Measurements from ENCODE around the gene KIF6.

Gene KIF6

GRCh38 chr6:39452306-39453145 lies 272.7 kb downstream of the KIF6 start:
- DNase-seq (ENCODE audit: low read depth, low spot score), result no peak

GRCh38 chr6:39451831-39452230 lies 273.4 kb downstream of the KIF6 start:
- DNase-seq (ENCODE audit: low read depth, low spot score), result no peak

- no peak for DNase-seq (ENCODE audit: low read depth, low spot score)
Measured at GRCh38 chr6:39449022-39449421, 276.2 kb downstream of the KIF6 start.

- DNase-seq (ENCODE audit: low read depth, low spot score), result no peak
Measured at GRCh38 chr6:39446909-39447308, 278.3 kb downstream of the KIF6 start.

GRCh38 chr6:39445667-39446066 lies 279.5 kb downstream of the KIF6 start:
- no peak for DNase-seq (ENCODE audit: low read depth, low spot score)

- no peak for DNase-seq (ENCODE audit: low read depth, low spot score)
Measured at GRCh38 chr6:39444479-39445019, 280.7 kb downstream of the KIF6 start.

GRCh38 chr6:39441986-39442385 lies 283.2 kb downstream of the KIF6 start:
- no peak for DNase-seq (ENCODE audit: low read depth, low spot score)

GRCh38 chr6:39441301-39441700 lies 283.9 kb downstream of the KIF6 start:
- DNase-seq (ENCODE audit: low read depth, low spot score), result no peak

- no peak for DNase-seq (ENCODE audit: low read depth, low spot score)
Measured at GRCh38 chr6:39440039-39440426, 285.2 kb downstream of the KIF6 start.

- no peak for DNase-seq (ENCODE audit: low read depth, low spot score)
Measured at GRCh38 chr6:39439342-39440038, 285.7 kb downstream of the KIF6 start.

GRCh38 chr6:39433630-39434029 lies 291.6 kb downstream of the KIF6 start:
- DNase-seq (ENCODE audit: low read depth, low spot score), result no peak

GRCh38 chr6:39432330-39433025 lies 292.7 kb downstream of the KIF6 start:
- DNase-seq (ENCODE audit: low read depth, low spot score), result no peak

GRCh38 chr6:39430871-39431523 lies 294.2 kb downstream of the KIF6 start:
- no peak for DNase-seq (ENCODE audit: low read depth, low spot score)

- DNase-seq (ENCODE audit: low read depth, low spot score), result no peak
Measured at GRCh38 chr6:39430446-39430845, 294.8 kb downstream of the KIF6 start.

GRCh38 chr6:39428816-39429215 lies 296.4 kb downstream of the KIF6 start:
- DNase-seq (ENCODE audit: low read depth, low spot score), result no peak

GRCh38 chr6:39428152-39428551 lies 297.1 kb downstream of the KIF6 start:
- DNase-seq (ENCODE audit: low read depth, low spot score), result no peak

- no peak for DNase-seq (ENCODE audit: low read depth, low spot score)
Measured at GRCh38 chr6:39426073-39426456, 299.1 kb downstream of the KIF6 start.

GRCh38 chr6:39425346-39426072 lies 299.7 kb downstream of the KIF6 start:
- DNase-seq (ENCODE audit: low read depth, low spot score), result no peak

GRCh38 chr6:39424831-39425230 lies 300.4 kb downstream of the KIF6 start:
- DNase-seq (ENCODE audit: low read depth, low spot score), result no peak

GRCh38 chr6:39422238-39422637 lies 303.0 kb downstream of the KIF6 start:
- DNase-seq (ENCODE audit: low read depth, low spot score), result no peak

Data from activated naive CD8-positive, alpha-beta T cell treated with anti-CD3 and anti-CD28 coated beads, Interleukin-2, amount 50 U/mL, for 16 hours (primary cell).